OCI-LY7 (cell line): Measurements from ENCODE around the gene MCHR1. TPM values are rescaled to one million over a fixed set of nuclear protein-coding genes. Genes with fewer than 3 reads are reported as not detected.
"Not testable (repeated sequence)": the region's sequence is repeated elsewhere in the genome, so short reads cannot be mapped to it uniquely, and the experiment has no call there.

Experiments used
- BruUV-seq: library from RNA; stranded (reverse); fragments of 400-500 nt; replicated peaks from 2 replicates; lab custom pipeline; 2021; lab: Mats Ljungman, UMichigan
- CTCF ChIA-PET: fragments of 300-600 bp; sonication (Branson Sonifier 250); formaldehyde crosslinking; loops from one replicate; lab custom pipeline; 2022; ENCODE audit warnings: antibody characterized with exemption; ENCODE audit not compliant: unreplicated experiment; lab: Charles Lee
- POLR2A ChIA-PET: fragments of 300-600 bp; sonication (Branson Sonifier 250); formaldehyde crosslinking; loops from one replicate; lab custom pipeline; 2022; ENCODE audit warnings: antibody characterized with exemption; lab: Charles Lee
- DNase-seq: peaks from one replicate; pipeline ENCODE4 v3.0.0-alpha.2; 2015; ENCODE audit warnings: low spot score
- H2AFZ ChIP-seq: fragments of 200-600 bp; sonication (generic), shearing (Covaris generic); 2 replicates; pipeline ENCODE4 v1.6.1; 2014; ENCODE audit warnings: mild to moderate bottlenecking, antibody characterized with exemption, low read length, moderate library complexity
- H3K27ac ChIP-seq: fragments of 200-600 bp; sonication (generic); 2 replicates; pipeline ENCODE4 v1.5.1; 2014; ENCODE audit warnings: mixed run types, low read depth, mild to moderate bottlenecking, moderate library complexity, low read length, inconsistent platforms; ENCODE audit not compliant: poor library complexity, severe bottlenecking
- H3K36me3 ChIP-seq: fragments of 200-600 bp; sonication (generic); 2 replicates; pipeline ENCODE4 v1.6.1; 2014; ENCODE audit warnings: mild to moderate bottlenecking, antibody characterized with exemption, low read length, moderate library complexity, mixed read lengths; ENCODE audit not compliant: insufficient read depth
- H3K4me1 ChIP-seq: fragments of 200-600 bp; sonication (generic); 2 replicates; pipeline ENCODE4 v1.5.1; 2014; ENCODE audit warnings: mild to moderate bottlenecking, low read length; ENCODE audit not compliant: insufficient read depth, poor library complexity, severe bottlenecking
- H3K4me2 ChIP-seq: fragments of 200-600 bp; sonication (generic); 2 replicates; pipeline ENCODE4 v1.6.1; 2014; ENCODE audit warnings: mild to moderate bottlenecking, low read length
- H3K4me3 ChIP-seq: fragments of 200-600 bp; sonication (generic); 2 replicates; pipeline ENCODE4 v1.5.1; 2014; ENCODE audit warnings: mild to moderate bottlenecking, low read depth, low read length; ENCODE audit not compliant: poor library complexity, severe bottlenecking
- H3K79me2 ChIP-seq: fragments of 200-600 bp; sonication (generic); 2 replicates; pipeline ENCODE4 v1.6.1; 2016; ENCODE audit warnings: low read depth, mild to moderate bottlenecking, low read length, moderate library complexity, mixed read lengths; ENCODE audit not compliant: insufficient read depth
- H3K9me2 ChIP-seq: fragments of 200-600 bp; sonication (generic); 2 replicates; pipeline ENCODE4 v1.6.1; 2016; ENCODE audit warnings: mild to moderate bottlenecking, low read length, mixed read lengths; ENCODE audit not compliant: insufficient read depth
- H3K9me3 ChIP-seq: fragments of 200-600 bp; sonication (generic); 2 replicates; pipeline ENCODE4 v1.6.1; 2014; ENCODE audit warnings: mild to moderate bottlenecking, mixed run types, low read length, mixed read lengths
- H4K20me1 ChIP-seq: fragments of 200-600 bp; sonication (generic); 2 replicates; pipeline ENCODE4 v1.6.1; 2014; ENCODE audit warnings: mild to moderate bottlenecking, antibody characterized with exemption, low read length, moderate library complexity, mixed read lengths; ENCODE audit not compliant: insufficient read depth
- CTCF ChIP-seq: fragments of 200-600 bp; sonication (generic); conservative IDR thresholded peaks from 2 replicates; pipeline ENCODE4 v1.5.1; 2014; ENCODE audit warnings: mild to moderate bottlenecking, antibody characterized with exemption, low read length, moderate library complexity, mixed read lengths
- EZH2phosphoT487 ChIP-seq: fragments of 200-600 bp; sonication (generic); IDR thresholded peaks from 2 replicates; pipeline ENCODE4 v1.6.1; 2018; ENCODE audit warnings: low read depth, borderline replicate concordance, mild to moderate bottlenecking, mixed run types, antibody characterized with exemption, low read length, moderate library complexity, mixed read lengths
- intact Hi-C: fragments of 100-400 bp; cut with micrococcal nuclease; formaldehyde crosslinking; loops from one replicate; pipeline ENCODE4 v1.10.0; 2022; ENCODE audit not compliant: unreplicated experiment
- total RNA-seq, 2 experiments: library from RNA; depleted of rRNA in 1 of 2; stranded (reverse); fragments of >200 nt in 1 of 2; shearing (Covaris generic) in 1 of 2; gene quantifications; 2 replicates each; pipeline ENCODE4 v1.2.3, GENCODE V29; 2014 to 2022

Gene MCHR1
- total RNA-seq, 2 experiments from 2014 or later = not detected

- ChIA-PET POLR2A (no interaction called here), CTCF (no interaction called here)
- Histone ChIP-seq H3K9me2 (no peaks in the 10 kb centered on the region), H2AFZ (no peak overlapping the region), H4K20me1 (no peaks in the 10 kb centered on the region), H3K9me3 (no peaks in the 10 kb centered on the region), H3K36me3 (no peaks in the 10 kb centered on the region), H3K4me2 (no peak overlapping the region), H3K4me1 (no peaks in the 10 kb centered on the region), H3K4me3 (no peak overlapping the region), H3K27ac (no peak overlapping the region), H3K79me2 (no peaks in the 10 kb centered on the region)
- intact Hi-C loops = no loop called here
- no peak for DNase-seq
- no peak for TF ChIP-seq CTCF
- no peak for TF ChIP-seq EZH2phosphoT487
- no TSS peak for BruUV-seq
Measured at GRCh38 chr22:40714499-40715337, 35.4 kb downstream of the MCHR1 start.

GRCh38 chr22:40716116-40716515 is 36.8 kb downstream of the MCHR1 start:
- Histone ChIP-seq H4K20me1 (no peaks in the 10 kb centered on the region), H3K9me2 (no peaks in the 10 kb centered on the region), H3K36me3 (no peaks in the 10 kb centered on the region), H3K9me3 (no peaks in the 10 kb centered on the region), H2AFZ (no peak overlapping the region), H3K27ac (no peak overlapping the region), H3K4me3 (no peak overlapping the region), H3K79me2 (no peaks in the 10 kb centered on the region), H3K4me2 (no peak overlapping the region), H3K4me1 (no peaks in the 10 kb centered on the region)
- ChIA-PET POLR2A (no interaction called here), CTCF (no interaction called here)
- TF ChIP-seq EZH2phosphoT487 = no peak
- TF ChIP-seq CTCF = no peak
- intact Hi-C loops = no loop called here
- BruUV-seq = no TSS peak
- no peak for DNase-seq

- H2AFZ ChIP-seq, H3K9me3 ChIP-seq, H3K9me2 ChIP-seq, H3K79me2 ChIP-seq, CTCF ChIA-PET, H3K4me2 ChIP-seq, intact Hi-C loops, H3K4me3 ChIP-seq, H3K27ac ChIP-seq, BruUV-seq, DNase-seq, H3K4me1 ChIP-seq, H3K36me3 ChIP-seq, H4K20me1 ChIP-seq: not testable (repeated sequence)
- POLR2A ChIA-PET = interaction anchor here (0.6 to 1.2 kb wide), 4 partner anchors 31 to 645 kb away, joined by 3 read pairs; no protein-coding TSS in a partner anchor
Measured at GRCh38 chr22:40717657-40718056, 38.4 kb downstream of the MCHR1 start.
